OCI-LY1 (cell line): ENCODE data around the gene GTF3C5.

Experiments
- H2AFZ ChIP-seq: fragments of 200-600 bp; sonication (generic), shearing (Covaris generic); 2 replicates; pipeline ENCODE4 v1.6.0; 2014; ENCODE audit warnings: antibody characterized with exemption, mild to moderate bottlenecking, low read length
- H3F3A ChIP-seq: fragments of 200-600 bp; sonication (generic), shearing (Covaris generic); 2 replicates; pipeline ENCODE4 v1.6.0; 2014; ENCODE audit warnings: mild to moderate bottlenecking, antibody characterized with exemption, low read length, moderate library complexity; ENCODE audit not compliant: insufficient read depth
- H3K27ac ChIP-seq: fragments of 200-600 bp; sonication (generic); 2 replicates; pipeline ENCODE4 v1.5.1; 2014; ENCODE audit warnings: low read length, mixed run types, mild to moderate bottlenecking, low read depth; ENCODE audit not compliant: poor library complexity, severe bottlenecking
- H3K27me3 ChIP-seq: fragments of 200-600 bp; sonication (generic); 2 replicates; pipeline ENCODE4 v1.6.0; 2014; ENCODE audit warnings: antibody characterized with exemption, mild to moderate bottlenecking, low read length, moderate library complexity; ENCODE audit not compliant: insufficient read depth
- H3K36me3 ChIP-seq: fragments of 200-600 bp; sonication (generic); 2 replicates; pipeline ENCODE4 v1.6.1; 2014; ENCODE audit warnings: mild to moderate bottlenecking, antibody characterized with exemption, low read length, moderate library complexity, mixed read lengths; ENCODE audit not compliant: insufficient read depth
- H3K4me1 ChIP-seq: fragments of 200-600 bp; sonication (generic); 2 replicates; pipeline ENCODE4 v1.5.1; 2014; ENCODE audit warnings: mild to moderate bottlenecking, low read length, moderate library complexity; ENCODE audit not compliant: insufficient read depth, severe bottlenecking
- H3K4me2 ChIP-seq: fragments of 200-600 bp; sonication (generic), shearing (Covaris generic); 2 replicates; pipeline ENCODE4 v1.6.1; 2014; ENCODE audit warnings: low read length
- H3K4me3 ChIP-seq: fragments of 200-600 bp; sonication (generic); 2 replicates; pipeline ENCODE4 v1.5.1; 2014; ENCODE audit warnings: low read length, low read depth, mild to moderate bottlenecking, mixed read lengths; ENCODE audit not compliant: poor library complexity, severe bottlenecking
- H3K79me2 ChIP-seq: fragments of 200-600 bp; shearing (Covaris generic); 2 replicates; pipeline ENCODE4 v1.6.1; 2016; ENCODE audit warnings: mixed run types, low read length, mixed read lengths; ENCODE audit not compliant: insufficient read depth
- H3K9ac ChIP-seq: fragments of 200-600 bp; sonication (generic), shearing (Covaris generic); 2 replicates; pipeline ENCODE4 v1.6.1; 2014; ENCODE audit warnings: mild to moderate bottlenecking, low read length, mixed read lengths
- H3K9me2 ChIP-seq: fragments of 200-600 bp; sonication (generic), shearing (Covaris generic); 2 replicates; pipeline ENCODE4 v1.6.1; 2014; ENCODE audit warnings: low read depth, mild to moderate bottlenecking, low read length, mixed read lengths
- H3K9me3 ChIP-seq: fragments of 200-600 bp; shearing (Covaris generic); 2 replicates; pipeline ENCODE4 v1.6.1; 2014; ENCODE audit warnings: low read length, mixed read lengths
- H4K20me1 ChIP-seq: fragments of 200-600 bp; sonication (generic), shearing (Covaris generic); 2 replicates; pipeline ENCODE4 v1.6.0; 2016; ENCODE audit warnings: mild to moderate bottlenecking, low read length; ENCODE audit not compliant: insufficient read depth
- CTCF ChIP-seq: fragments of 200-600 bp; sonication (generic), shearing (Covaris generic); IDR thresholded peaks from 2 replicates; pipeline ENCODE4 v1.5.1; 2017; ENCODE audit warnings: mild to moderate bottlenecking, antibody characterized with exemption, low read length, moderate library complexity, mixed read lengths
- EZH2 ChIP-seq: fragments of 200-600 bp; sonication (generic), shearing (Covaris generic); IDR thresholded peaks from 2 replicates; pipeline ENCODE4 v1.8.0; 2017; ENCODE audit warnings: borderline replicate concordance, mixed run types, mild to moderate bottlenecking, antibody characterized with exemption, low read length, moderate library complexity, mixed read lengths

GTF3C5 gene

DNA sequence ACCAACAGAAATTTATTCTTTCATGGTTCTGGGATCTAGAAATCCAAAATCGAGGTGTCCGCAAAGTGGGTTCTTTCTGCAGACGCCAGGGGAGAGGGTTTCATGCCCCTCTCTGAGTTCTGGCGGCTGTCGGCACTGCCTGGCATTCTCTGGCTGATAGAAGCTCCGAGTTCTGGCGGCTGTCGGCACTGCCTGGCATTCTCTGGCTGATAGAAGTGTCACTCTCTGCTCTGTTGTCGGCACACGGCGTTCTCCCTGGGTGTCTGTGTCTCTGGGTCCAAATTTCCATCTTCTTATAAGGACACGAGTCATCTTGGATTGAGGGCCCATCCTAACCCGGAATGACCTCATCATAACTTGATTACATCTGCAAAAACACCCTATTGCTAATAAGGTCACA lies 44.7 kb upstream of the GTF3C5 start:
- no peaks in the 10 kb centered on the region for H4K20me1 ChIP-seq
- no peak overlapping the region for H3K9ac ChIP-seq
- H3K36me3 ChIP-seq: no peaks in the 10 kb centered on the region
- H3K9me2 ChIP-seq: no peaks in the 10 kb centered on the region
- H3K4me2 ChIP-seq: no peak overlapping the region
- H3K9me3 ChIP-seq: no peaks in the 10 kb centered on the region
- H3K79me2 ChIP-seq: no peaks in the 10 kb centered on the region
- H2AFZ ChIP-seq: no peak overlapping the region
- H3K4me1 ChIP-seq: no peaks in the 10 kb centered on the region
- H3F3A ChIP-seq: no peaks in the 10 kb centered on the region
- H3K27me3 ChIP-seq: peaks cover 10% of the 10 kb centered on the region; the same call in 1 of the 2 replicates
- no peak overlapping the region for H3K4me3 ChIP-seq
- no peak for TF ChIP-seq CTCF
- no peak for TF ChIP-seq EZH2
- H3K27ac ChIP-seq: no peak overlapping the region

- Histone ChIP-seq H3K4me3 (no peak overlapping the region), H3K27me3 (peaks cover 10% of the 10 kb centered on the region; the same call in 1 of the 2 replicates), H3K79me2 (no peaks in the 10 kb centered on the region), H2AFZ (no peak overlapping the region), H3K4me2 (no peak overlapping the region), H3K9me3 (no peaks in the 10 kb centered on the region), H3K27ac (no peak overlapping the region), H3K9me2 (no peaks in the 10 kb centered on the region), H4K20me1 (no peaks in the 10 kb centered on the region), H3K9ac (no peak overlapping the region), H3K4me1 (no peaks in the 10 kb centered on the region), H3F3A (no peaks in the 10 kb centered on the region), H3K36me3 (no peaks in the 10 kb centered on the region)
- no peak for TF ChIP-seq EZH2
- TF ChIP-seq CTCF: no peak
These were observed 43.9 kb upstream of the GTF3C5 start for GRCh38 chr9:132986640-132987620.

DNA sequence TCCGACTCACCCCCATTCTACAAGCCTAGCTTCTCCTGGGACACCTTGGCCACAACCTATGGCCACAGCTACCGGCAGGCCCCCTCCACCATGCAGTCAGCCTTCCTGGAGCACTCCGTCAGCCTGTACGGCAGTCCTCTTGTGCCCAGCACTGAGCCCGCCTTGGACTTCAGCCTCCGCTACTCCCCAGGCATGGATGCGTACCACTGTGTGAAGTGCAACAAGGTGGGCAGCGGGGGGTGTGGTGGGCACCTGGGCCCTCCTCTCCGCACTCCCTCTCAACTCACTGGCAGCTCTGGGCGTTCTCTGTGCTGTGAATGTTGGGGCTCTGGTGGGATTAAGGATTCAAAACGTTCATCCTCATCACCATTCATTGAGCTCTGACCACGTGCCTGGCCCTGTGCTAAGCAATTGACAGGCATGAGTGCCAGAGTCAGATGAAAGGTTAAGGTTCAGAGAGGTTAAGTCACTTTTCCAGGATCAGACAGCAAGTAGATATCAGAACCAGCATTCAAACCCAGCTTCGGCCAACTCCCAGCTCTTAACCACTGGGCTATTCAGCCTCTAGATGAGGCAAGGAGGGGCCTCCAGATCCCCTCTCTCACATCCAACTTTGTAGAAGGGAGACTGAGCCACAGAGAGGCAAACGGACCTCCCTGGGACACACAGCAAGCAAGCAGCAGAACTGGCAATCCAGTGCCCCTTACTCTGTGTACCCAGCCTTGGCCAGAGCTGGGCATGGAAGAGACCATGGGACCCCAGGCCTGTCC lies 42.4 kb upstream of the GTF3C5 start:
- Histone ChIP-seq H3K4me3 (no peak overlapping the region), H4K20me1 (no peaks in the 10 kb centered on the region), H3F3A (no peaks in the 10 kb centered on the region), H3K79me2 (no peaks in the 10 kb centered on the region), H3K4me2 (no peak overlapping the region), H3K27ac (no peak overlapping the region), H3K27me3 (peaks cover 16% of the 10 kb centered on the region; the same call in 1 of the 2 replicates), H3K9me2 (no peaks in the 10 kb centered on the region), H2AFZ (no peak overlapping the region), H3K9ac (no peak overlapping the region), H3K9me3 (no peaks in the 10 kb centered on the region), H3K36me3 (no peaks in the 10 kb centered on the region), H3K4me1 (no peaks in the 10 kb centered on the region)
- TF ChIP-seq EZH2: no peak
- TF ChIP-seq CTCF: no peak
